Measurements from ENCODE around the gene C16orf96. TPM values are rescaled to one million over a fixed set of nuclear protein-coding genes. Genes with fewer than 3 reads are reported as not detected.

C16orf96 gene
- total RNA-seq, 1 experiment from 2014 or later, result 0.10 TPM

GRCh38 chr16:4566144-4566543 lies 10.0 kb downstream of the C16orf96 start:
- CTCF ChIA-PET, result no interaction called here
- POLR2A ChIA-PET, result no interaction called here

More at GRCh38 chr16:4566144-4566543, 10.0 kb downstream of the C16orf96 start:
- no peak for DNase-seq (ENCODE audit: low read depth, low spot score)
- Histone ChIP-seq H3K27ac (ENCODE audit: low read depth, low read length) (no peak overlapping the region), H2AFZ (ENCODE audit: low read depth, low read length, poor library complexity, severe bottlenecking) (no peak overlapping the region), H3K4me2 (ENCODE audit: low read length) (no peak overlapping the region), H3K36me3 (ENCODE audit: control insufficient read depth in 1 of 2, insufficient read depth in 2 of 2, low read length in 2 of 2) (no peaks in the 10 kb centered on the region), H3K4me1 (ENCODE audit: control insufficient read depth in 1 of 2, insufficient read depth in 2 of 2, low read length in 2 of 2) (no peaks in the 10 kb centered on the region), H4K20me1 (ENCODE audit: insufficient read depth) (no peaks in the 10 kb centered on the region), H3K9me3 (ENCODE audit: control insufficient read depth in 1 of 2, insufficient read depth in 1 of 2, low read depth in 1 of 2, low read length in 2 of 2) (no peaks in the 10 kb centered on the region), H3K27me3 (ENCODE audit: insufficient read depth, low read length) (no peaks in the 10 kb centered on the region), H3K9ac (ENCODE audit: low read length) (no peak overlapping the region), H3K4me3 (replicated peaks in 1 of 2; ENCODE audit: low read depth in 1 of 2, low read length in 2 of 2) (no peak overlapping the region), H3K79me2 (ENCODE audit: insufficient read depth, low read length) (no peaks in the 10 kb centered on the region), H3K9me2 (ENCODE audit: insufficient read depth) (no peaks in the 10 kb centered on the region)
- RAD21 ChIA-PET (ENCODE audit: low non-redundant PET in 1 of 2, low total read pairs in 2 of 2, uncharacterized antibody in 2 of 2, unreplicated experiment in 2 of 2), result no interaction called here
- no peak for ATAC-seq
- no peak for TF ChIP-seq MAX (IDR thresholded peaks at IDR 0.05)
- no peak for TF ChIP-seq ZBTB33 (IDR thresholded peaks at IDR 0.05; ENCODE audit: extremely low read depth, insufficient replicate concordance, low read length)
- TF ChIP-seq SRF (IDR thresholded peaks at IDR 0.05; ENCODE audit: low read depth), result no peak
- TF ChIP-seq ATF3 (IDR thresholded peaks at IDR 0.05), result no peak
- no peak for TF ChIP-seq EZH2phosphoT487 (IDR thresholded peaks at IDR 0.05; ENCODE audit: borderline replicate concordance)
- no peak for TF ChIP-seq REST (IDR thresholded peaks at IDR 0.05; ENCODE audit: low read depth)
- no peak for TF ChIP-seq EGR1 (IDR thresholded peaks at IDR 0.05; ENCODE audit: low read depth)
- no peak for TF ChIP-seq CBX3 (IDR thresholded peaks at IDR 0.05; ENCODE audit: low read depth)
- TF ChIP-seq ELF1 (IDR thresholded peaks at IDR 0.05; ENCODE audit: borderline replicate concordance, low read depth), result no peak
- TF ChIP-seq ZNF274 (IDR thresholded peaks at IDR 0.05; ENCODE audit: low read depth, low read length), result no peak
- no peak for TF ChIP-seq JUND (IDR thresholded peaks at IDR 0.05)
- intact Hi-C loops (cut with micrococcal nuclease), result no loop called here
- no TSS peak for BruUV-seq (replicated peaks)
